ENCODE data around the gene TBXAS1. TPM values are rescaled to one million over a fixed set of nuclear protein-coding genes. Genes with fewer than 3 reads are reported as not detected.

The TBXAS1 gene
- total and polyA plus RNA-seq, 2 experiments from 2014 or later: 1.3 TPM; not detected in 1

DNA sequence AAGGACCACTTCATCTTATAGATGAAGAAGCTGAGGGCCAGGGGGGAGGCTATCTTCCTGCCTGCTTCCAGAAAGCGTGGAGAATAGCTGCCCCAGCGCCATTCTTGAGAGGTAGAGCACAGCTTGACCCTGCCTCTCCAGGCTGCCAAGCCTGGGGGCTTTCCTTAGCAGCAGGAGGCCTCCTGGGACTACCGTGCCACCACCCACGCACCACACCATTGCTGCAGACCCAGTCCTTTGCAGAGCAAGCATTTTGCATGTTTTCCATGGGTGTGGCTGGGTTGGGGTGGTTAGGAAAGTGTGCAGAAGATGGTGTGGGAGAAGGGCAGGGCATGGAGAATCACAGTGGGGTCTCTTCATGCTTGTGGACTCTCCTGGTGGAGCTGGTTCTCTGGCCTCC lies 64.9 kb downstream of the TBXAS1 start:
- Mint-ChIP-seq H3K36me3 (ENCODE audit: low read depth) (no peaks in the 10 kb centered on the region), H3K4me3 (no peak overlapping the region), H3K9me3 (no peaks in the 10 kb centered on the region; the same call in 2 of the 3 replicates), H3K27me3 (ENCODE audit: insufficient read depth, low read depth, poor library complexity) (peaks cover 2% of the 10 kb centered on the region), H3K27ac (no peak overlapping the region), H3K4me1 (no peaks in the 10 kb centered on the region)
- no peaks in the 10 kb centered on the region for H4K20me1 ChIP-seq (replicated peaks; ENCODE audit: insufficient read depth)
- no peaks in the 10 kb centered on the region for H3K36me3 ChIP-seq (ENCODE audit: insufficient read depth)
- no peaks in the 10 kb centered on the region for H3K27me3 ChIP-seq (ENCODE audit: insufficient read depth)
- peaks cover 10% of the 10 kb centered on the region for H3K9me2 ChIP-seq (ENCODE audit: insufficient read depth)
- DNase-seq (ENCODE audit: low spot score) (no peak), ATAC-seq (no peak)
- TF ChIP-seq CREB1 (CRISPR knock-in tag; IDR thresholded peaks at IDR 0.05; ENCODE audit: low read depth) (no peak), EZH2phosphoT487 (IDR thresholded peaks at IDR 0.05; ENCODE audit: unreplicated experiment) (no peak), JUNB (IDR thresholded peaks at IDR 0.05; ENCODE audit: unreplicated experiment) (no peak), STAT1 (IDR thresholded peaks at IDR 0.05; ENCODE audit: unreplicated experiment) (no peak), NANOG (IDR thresholded peaks at IDR 0.05; ENCODE audit: borderline replicate concordance) (no peak), EZH2 (IDR thresholded peaks at IDR 0.05; ENCODE audit: low read depth, unreplicated experiment) (no peak), ZNF114 (CRISPR knock-in tag; IDR thresholded peaks at IDR 0.05) (no peak)
- no peak overlapping the region for H3K4me2 ChIP-seq
- no peak overlapping the region for H3K4me3 ChIP-seq
- no peaks in the 10 kb centered on the region for H3K4me1 ChIP-seq (ENCODE audit: insufficient read depth)
- H3F3A ChIP-seq (replicated peaks; ENCODE audit: low read depth): no peaks in the 10 kb centered on the region
- H2AFZ ChIP-seq: no peak overlapping the region
- no peak overlapping the region for H3K27ac ChIP-seq (ENCODE audit: low read depth)
- H3K79me2 ChIP-seq (replicated peaks; ENCODE audit: insufficient read depth): no peaks in the 10 kb centered on the region

DNA sequence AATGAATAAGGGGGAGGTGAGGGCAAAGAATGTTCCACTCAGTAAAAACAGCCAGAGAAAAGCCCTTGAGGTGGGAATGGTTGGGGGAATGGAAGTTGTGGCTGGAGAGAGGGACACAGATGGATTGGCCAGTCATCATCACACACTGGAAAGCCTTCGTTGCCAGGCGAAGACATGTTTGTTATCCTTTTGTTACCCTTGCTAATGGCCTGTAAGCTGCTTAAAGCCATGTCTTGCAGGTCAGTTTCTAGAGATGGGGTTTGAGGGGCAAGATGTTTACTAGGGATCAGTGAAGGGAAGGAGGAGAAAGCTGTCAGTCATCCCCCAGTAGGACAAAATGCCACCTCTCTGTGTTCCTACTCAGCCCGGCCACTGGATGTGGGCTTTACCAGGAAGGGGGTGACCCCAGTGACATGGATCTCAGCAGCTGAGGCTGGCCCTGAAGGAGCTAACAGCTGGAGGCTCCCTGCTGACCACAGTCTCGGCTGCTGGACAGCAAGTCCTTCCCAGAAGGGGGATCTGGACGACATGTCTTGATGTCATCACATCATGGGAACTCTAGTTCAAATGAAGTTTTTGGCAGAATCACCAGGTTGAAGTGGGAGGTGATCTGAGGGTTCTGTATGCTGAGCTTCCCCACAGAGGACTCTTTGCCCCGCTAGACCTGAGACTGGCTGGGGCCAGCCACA lies 66.2 kb downstream of the TBXAS1 start:
- H3K4me3 Mint-ChIP-seq: no peak overlapping the region
- H3K9me3 Mint-ChIP-seq: no peaks in the 10 kb centered on the region; the same call in 2 of the 3 replicates
- Histone ChIP-seq H3K4me3 (no peak overlapping the region), H4K20me1 (replicated peaks; ENCODE audit: insufficient read depth) (no peaks in the 10 kb centered on the region), H2AFZ (no peak overlapping the region), H3F3A (replicated peaks; ENCODE audit: low read depth) (no peaks in the 10 kb centered on the region), H3K27me3 (ENCODE audit: insufficient read depth) (no peaks in the 10 kb centered on the region), H3K27ac (ENCODE audit: low read depth) (no peak overlapping the region), H3K9me2 (ENCODE audit: insufficient read depth) (peaks cover 10% of the 10 kb centered on the region; the same call in 1 of the 2 replicates), H3K79me2 (replicated peaks; ENCODE audit: insufficient read depth) (no peaks in the 10 kb centered on the region), H3K4me1 (ENCODE audit: insufficient read depth) (no peaks in the 10 kb centered on the region), H3K36me3 (ENCODE audit: insufficient read depth) (no peaks in the 10 kb centered on the region), H3K4me2 (no peak overlapping the region)
- H3K27ac Mint-ChIP-seq: no peak overlapping the region
- ATAC-seq (no peak), DNase-seq (ENCODE audit: low spot score) (no peak)
- peaks cover 2% of the 10 kb centered on the region for H3K27me3 Mint-ChIP-seq (ENCODE audit: insufficient read depth, low read depth, poor library complexity)
- H3K4me1 Mint-ChIP-seq: no peaks in the 10 kb centered on the region
- no peaks in the 10 kb centered on the region for H3K36me3 Mint-ChIP-seq (ENCODE audit: low read depth)
- no peak for TF ChIP-seq NANOG (IDR thresholded peaks at IDR 0.05; ENCODE audit: borderline replicate concordance)
- TF ChIP-seq ZNF462 (CRISPR knock-in tag; IDR thresholded peaks at IDR 0.05): no peak
- TF ChIP-seq ZNF114 (CRISPR knock-in tag; IDR thresholded peaks at IDR 0.05): no peak
- no peak for TF ChIP-seq ETS1 (IDR thresholded peaks at IDR 0.05)
- no peak for TF ChIP-seq STAT1 (IDR thresholded peaks at IDR 0.05; ENCODE audit: unreplicated experiment)
- no peak for TF ChIP-seq EZH2 (IDR thresholded peaks at IDR 0.05; ENCODE audit: low read depth, unreplicated experiment)
- TF ChIP-seq EZH2phosphoT487 (IDR thresholded peaks at IDR 0.05; ENCODE audit: unreplicated experiment): no peak
- TF ChIP-seq JUNB (IDR thresholded peaks at IDR 0.05; ENCODE audit: unreplicated experiment): no peak
- no peak for TF ChIP-seq CREB1 (CRISPR knock-in tag; IDR thresholded peaks at IDR 0.05; ENCODE audit: low read depth)
- no peak for TF ChIP-seq POLR2AphosphoS5 (IDR thresholded peaks at IDR 0.05; ENCODE audit: low read depth)
- no peak for TF ChIP-seq ZNF331 (CRISPR knock-in tag; IDR thresholded peaks at IDR 0.05; ENCODE audit: low read depth)
